Measurements from ENCODE around the gene ZSWIM6. TPM values are rescaled to one million over a fixed set of nuclear protein-coding genes. Genes with fewer than 3 reads are reported as not detected.

The ZSWIM6 gene
- total and polyA plus RNA-seq, 2 experiments from 2014 or later = 3.9 to 6.0 TPM

DNA sequence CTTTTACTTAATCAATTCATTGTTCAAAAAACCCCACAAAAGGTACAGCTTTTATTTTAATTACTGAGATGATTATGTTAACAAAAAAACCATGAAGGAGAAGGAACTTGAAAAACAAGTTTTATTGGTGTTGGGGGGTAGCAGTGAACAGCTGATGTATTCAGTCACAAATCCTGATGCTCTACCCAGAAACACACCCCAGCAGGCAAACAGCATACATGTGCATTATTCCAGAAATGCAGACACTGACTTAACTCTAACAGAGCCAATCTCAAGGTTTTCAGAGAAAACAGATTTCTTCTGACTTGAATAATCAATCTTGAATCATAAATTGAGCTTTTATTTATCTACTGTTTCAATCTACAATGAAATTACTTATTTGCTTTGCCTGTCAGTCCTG is 175.2 kb downstream of the ZSWIM6 start:
- no peak for DNase-seq (ENCODE audit: low spot score)
- H3K27me3 Mint-ChIP-seq (ENCODE audit: insufficient read depth, low read depth, poor library complexity) = no peaks in the 10 kb centered on the region
- peaks cover 5% of the 10 kb centered on the region; the same call in 2 of the 3 replicates for H3K4me1 Mint-ChIP-seq
- peaks cover under 1% of the 10 kb centered on the region; the same call in 1 of the 3 replicates for H3K36me3 Mint-ChIP-seq (ENCODE audit: low read depth)
- no peaks in the 10 kb centered on the region for H3K4me1 ChIP-seq (ENCODE audit: insufficient read depth)
- no peak overlapping the region for H3K4me3 ChIP-seq
- no peaks in the 10 kb centered on the region for H3K27me3 ChIP-seq (ENCODE audit: insufficient read depth)
- no peak overlapping the region for H3K4me2 ChIP-seq
- no peak overlapping the region for H2AFZ ChIP-seq
- no peaks in the 10 kb centered on the region for H3K9me2 ChIP-seq (ENCODE audit: insufficient read depth)
- no peaks in the 10 kb centered on the region for H3K9me3 Mint-ChIP-seq
- ATAC-seq = no peak
- H3K27ac ChIP-seq (ENCODE audit: low read depth) = no peak overlapping the region
- H3K4me3 Mint-ChIP-seq = no peak overlapping the region
- TF ChIP-seq JUNB (IDR thresholded peaks at IDR 0.05; ENCODE audit: unreplicated experiment) = no peak
- TF ChIP-seq EZH2phosphoT487 (IDR thresholded peaks at IDR 0.05; ENCODE audit: unreplicated experiment) = no peak
- TF ChIP-seq CREB1 (CRISPR knock-in tag; IDR thresholded peaks at IDR 0.05; ENCODE audit: low read depth) = no peak
- TF ChIP-seq, protein P1, sequence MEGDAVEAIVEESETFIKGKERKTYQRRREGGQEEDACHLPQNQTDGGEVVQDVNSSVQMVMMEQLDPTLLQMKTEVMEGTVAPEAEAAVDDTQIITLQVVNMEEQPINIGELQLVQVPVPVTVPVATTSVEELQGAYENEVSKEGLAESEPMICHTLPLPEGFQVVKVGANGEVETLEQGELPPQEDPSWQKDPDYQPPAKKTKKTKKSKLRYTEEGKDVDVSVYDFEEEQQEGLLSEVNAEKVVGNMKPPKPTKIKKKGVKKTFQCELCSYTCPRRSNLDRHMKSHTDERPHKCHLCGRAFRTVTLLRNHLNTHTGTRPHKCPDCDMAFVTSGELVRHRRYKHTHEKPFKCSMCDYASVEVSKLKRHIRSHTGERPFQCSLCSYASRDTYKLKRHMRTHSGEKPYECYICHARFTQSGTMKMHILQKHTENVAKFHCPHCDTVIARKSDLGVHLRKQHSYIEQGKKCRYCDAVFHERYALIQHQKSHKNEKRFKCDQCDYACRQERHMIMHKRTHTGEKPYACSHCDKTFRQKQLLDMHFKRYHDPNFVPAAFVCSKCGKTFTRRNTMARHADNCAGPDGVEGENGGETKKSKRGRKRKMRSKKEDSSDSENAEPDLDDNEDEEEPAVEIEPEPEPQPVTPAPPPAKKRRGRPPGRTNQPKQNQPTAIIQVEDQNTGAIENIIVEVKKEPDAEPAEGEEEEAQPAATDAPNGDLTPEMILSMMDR (conservative IDR thresholded peaks at IDR 0.05; ENCODE audit: low read depth in 2 of 2) = no peak
- TF ChIP-seq, protein P2, sequence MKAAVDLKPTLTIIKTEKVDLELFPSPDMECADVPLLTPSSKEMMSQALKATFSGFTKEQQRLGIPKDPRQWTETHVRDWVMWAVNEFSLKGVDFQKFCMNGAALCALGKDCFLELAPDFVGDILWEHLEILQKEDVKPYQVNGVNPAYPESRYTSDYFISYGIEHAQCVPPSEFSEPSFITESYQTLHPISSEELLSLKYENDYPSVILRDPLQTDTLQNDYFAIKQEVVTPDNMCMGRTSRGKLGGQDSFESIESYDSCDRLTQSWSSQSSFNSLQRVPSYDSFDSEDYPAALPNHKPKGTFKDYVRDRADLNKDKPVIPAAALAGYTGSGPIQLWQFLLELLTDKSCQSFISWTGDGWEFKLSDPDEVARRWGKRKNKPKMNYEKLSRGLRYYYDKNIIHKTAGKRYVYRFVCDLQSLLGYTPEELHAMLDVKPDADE (IDR thresholded peaks at IDR 0.05) = no peak
- TF ChIP-seq ZNF114 (CRISPR knock-in tag; IDR thresholded peaks at IDR 0.05) = no peak
- TF ChIP-seq, protein P3, sequence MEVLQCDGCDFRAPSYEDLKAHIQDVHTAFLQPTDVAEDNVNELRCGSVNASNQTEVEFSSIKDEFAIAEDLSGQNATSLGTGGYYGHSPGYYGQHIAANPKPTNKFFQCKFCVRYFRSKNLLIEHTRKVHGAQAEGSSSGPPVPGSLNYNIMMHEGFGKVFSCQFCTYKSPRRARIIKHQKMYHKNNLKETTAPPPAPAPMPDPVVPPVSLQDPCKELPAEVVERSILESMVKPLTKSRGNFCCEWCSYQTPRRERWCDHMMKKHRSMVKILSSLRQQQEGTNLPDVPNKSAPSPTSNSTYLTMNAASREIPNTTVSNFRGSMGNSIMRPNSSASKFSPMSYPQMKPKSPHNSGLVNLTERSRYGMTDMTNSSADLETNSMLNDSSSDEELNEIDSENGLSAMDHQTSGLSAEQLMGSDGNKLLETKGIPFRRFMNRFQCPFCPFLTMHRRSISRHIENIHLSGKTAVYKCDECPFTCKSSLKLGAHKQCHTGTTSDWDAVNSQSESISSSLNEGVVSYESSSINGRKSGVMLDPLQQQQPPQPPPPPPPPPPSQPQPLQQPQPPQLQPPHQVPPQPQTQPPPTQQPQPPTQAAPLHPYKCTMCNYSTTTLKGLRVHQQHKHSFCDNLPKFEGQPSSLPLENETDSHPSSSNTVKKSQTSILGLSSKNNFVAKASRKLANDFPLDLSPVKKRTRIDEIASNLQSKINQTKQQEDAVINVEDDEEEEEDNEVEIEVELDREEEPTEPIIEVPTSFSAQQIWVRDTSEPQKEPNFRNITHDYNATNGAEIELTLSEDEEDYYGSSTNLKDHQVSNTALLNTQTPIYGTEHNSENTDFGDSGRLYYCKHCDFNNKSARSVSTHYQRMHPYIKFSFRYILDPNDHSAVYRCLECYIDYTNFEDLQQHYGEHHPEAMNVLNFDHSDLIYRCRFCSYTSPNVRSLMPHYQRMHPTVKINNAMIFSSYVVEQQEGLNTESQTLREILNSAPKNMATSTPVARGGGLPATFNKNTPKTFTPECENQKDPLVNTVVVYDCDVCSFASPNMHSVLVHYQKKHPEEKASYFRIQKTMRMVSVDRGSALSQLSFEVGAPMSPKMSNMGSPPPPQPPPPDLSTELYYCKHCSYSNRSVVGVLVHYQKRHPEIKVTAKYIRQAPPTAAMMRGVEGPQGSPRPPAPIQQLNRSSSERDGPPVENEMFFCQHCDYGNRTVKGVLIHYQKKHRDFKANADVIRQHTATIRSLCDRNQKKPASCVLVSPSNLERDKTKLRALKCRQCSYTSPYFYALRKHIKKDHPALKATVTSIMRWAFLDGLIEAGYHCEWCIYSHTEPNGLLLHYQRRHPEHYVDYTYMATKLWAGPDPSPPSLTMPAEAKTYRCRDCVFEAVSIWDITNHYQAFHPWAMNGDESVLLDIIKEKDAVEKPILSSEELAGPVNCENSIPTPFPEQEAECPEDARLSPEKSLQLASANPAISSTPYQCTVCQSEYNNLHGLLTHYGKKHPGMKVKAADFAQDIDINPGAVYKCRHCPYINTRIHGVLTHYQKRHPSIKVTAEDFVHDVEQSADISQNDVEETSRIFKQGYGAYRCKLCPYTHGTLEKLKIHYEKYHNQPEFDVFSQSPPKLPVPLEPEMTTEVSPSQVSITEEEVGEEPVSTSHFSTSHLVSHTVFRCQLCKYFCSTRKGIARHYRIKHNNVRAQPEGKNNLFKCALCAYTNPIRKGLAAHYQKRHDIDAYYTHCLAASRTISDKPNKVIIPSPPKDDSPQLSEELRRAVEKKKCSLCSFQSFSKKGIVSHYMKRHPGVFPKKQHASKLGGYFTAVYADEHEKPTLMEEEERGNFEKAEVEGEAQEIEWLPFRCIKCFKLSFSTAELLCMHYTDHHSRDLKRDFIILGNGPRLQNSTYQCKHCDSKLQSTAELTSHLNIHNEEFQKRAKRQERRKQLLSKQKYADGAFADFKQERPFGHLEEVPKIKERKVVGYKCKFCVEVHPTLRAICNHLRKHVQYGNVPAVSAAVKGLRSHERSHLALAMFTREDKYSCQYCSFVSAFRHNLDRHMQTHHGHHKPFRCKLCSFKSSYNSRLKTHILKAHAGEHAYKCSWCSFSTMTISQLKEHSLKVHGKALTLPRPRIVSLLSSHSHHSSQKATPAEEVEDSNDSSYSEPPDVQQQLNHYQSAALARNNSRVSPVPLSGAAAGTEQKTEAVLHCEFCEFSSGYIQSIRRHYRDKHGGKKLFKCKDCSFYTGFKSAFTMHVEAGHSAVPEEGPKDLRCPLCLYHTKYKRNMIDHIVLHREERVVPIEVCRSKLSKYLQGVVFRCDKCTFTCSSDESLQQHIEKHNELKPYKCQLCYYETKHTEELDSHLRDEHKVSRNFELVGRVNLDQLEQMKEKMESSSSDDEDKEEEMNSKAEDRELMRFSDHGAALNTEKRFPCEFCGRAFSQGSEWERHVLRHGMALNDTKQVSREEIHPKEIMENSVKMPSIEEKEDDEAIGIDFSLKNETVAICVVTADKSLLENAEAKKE (CRISPR knock-in tag; IDR thresholded peaks at IDR 0.05) = no peak
- TF ChIP-seq EZH2 (IDR thresholded peaks at IDR 0.05; ENCODE audit: low read depth, unreplicated experiment) = no peak
- no peak for TF ChIP-seq POLR2AphosphoS5 (IDR thresholded peaks at IDR 0.05; ENCODE audit: low read depth)
- no peak for TF ChIP-seq NANOG (IDR thresholded peaks at IDR 0.05; ENCODE audit: borderline replicate concordance)
- TF ChIP-seq, protein P4, sequence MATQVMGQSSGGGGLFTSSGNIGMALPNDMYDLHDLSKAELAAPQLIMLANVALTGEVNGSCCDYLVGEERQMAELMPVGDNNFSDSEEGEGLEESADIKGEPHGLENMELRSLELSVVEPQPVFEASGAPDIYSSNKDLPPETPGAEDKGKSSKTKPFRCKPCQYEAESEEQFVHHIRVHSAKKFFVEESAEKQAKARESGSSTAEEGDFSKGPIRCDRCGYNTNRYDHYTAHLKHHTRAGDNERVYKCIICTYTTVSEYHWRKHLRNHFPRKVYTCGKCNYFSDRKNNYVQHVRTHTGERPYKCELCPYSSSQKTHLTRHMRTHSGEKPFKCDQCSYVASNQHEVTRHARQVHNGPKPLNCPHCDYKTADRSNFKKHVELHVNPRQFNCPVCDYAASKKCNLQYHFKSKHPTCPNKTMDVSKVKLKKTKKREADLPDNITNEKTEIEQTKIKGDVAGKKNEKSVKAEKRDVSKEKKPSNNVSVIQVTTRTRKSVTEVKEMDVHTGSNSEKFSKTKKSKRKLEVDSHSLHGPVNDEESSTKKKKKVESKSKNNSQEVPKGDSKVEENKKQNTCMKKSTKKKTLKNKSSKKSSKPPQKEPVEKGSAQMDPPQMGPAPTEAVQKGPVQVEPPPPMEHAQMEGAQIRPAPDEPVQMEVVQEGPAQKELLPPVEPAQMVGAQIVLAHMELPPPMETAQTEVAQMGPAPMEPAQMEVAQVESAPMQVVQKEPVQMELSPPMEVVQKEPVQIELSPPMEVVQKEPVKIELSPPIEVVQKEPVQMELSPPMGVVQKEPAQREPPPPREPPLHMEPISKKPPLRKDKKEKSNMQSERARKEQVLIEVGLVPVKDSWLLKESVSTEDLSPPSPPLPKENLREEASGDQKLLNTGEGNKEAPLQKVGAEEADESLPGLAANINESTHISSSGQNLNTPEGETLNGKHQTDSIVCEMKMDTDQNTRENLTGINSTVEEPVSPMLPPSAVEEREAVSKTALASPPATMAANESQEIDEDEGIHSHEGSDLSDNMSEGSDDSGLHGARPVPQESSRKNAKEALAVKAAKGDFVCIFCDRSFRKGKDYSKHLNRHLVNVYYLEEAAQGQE (IDR thresholded peaks at IDR 0.05; ENCODE audit: unreplicated experiment) = no peak
- no peak for TF ChIP-seq ZNF331 (CRISPR knock-in tag; IDR thresholded peaks at IDR 0.05; ENCODE audit: low read depth)
- TF ChIP-seq STAT1 (IDR thresholded peaks at IDR 0.05; ENCODE audit: unreplicated experiment) = no peak
- no peaks in the 10 kb centered on the region; the same call in 1 of the 2 replicates for H4K20me1 ChIP-seq (replicated peaks; ENCODE audit: insufficient read depth)
- H3K27ac Mint-ChIP-seq = no peak overlapping the region
- H3F3A ChIP-seq (replicated peaks; ENCODE audit: low read depth) = no peaks in the 10 kb centered on the region
- H3K79me2 ChIP-seq (replicated peaks; ENCODE audit: insufficient read depth) = no peaks in the 10 kb centered on the region
- H3K36me3 ChIP-seq (ENCODE audit: insufficient read depth) = no peaks in the 10 kb centered on the region

All from GM23338 (cell line).